Esophagus squamous epithelium (tissue), 4 donors: ENCODE data around the gene LMO2.

Experiments used
- CTCF ChIP-seq, 6 experiments: fragments of 450-650 bp in 4 of 6; fragments of 200-600 bp in 2 of 6; sonication (generic) in 2 of 6; IDR thresholded peaks; one replicate each; pipeline ENCODE4 v1.5.1; 2016 to 2019; ENCODE audit warnings: antibody characterized with exemption in 6 of 6, mild to moderate bottlenecking in 4 of 6, moderate library complexity in 4 of 6
- POLR2A ChIP-seq, 4 donors: fragments of 450-650 bp; IDR thresholded peaks; one replicate each; pipeline ENCODE4 v1.6.1; 2017; ENCODE audit warnings: antibody characterized with exemption in 4 of 4, mild to moderate bottlenecking in 4 of 4, moderate library complexity in 3 of 4

DNA sequence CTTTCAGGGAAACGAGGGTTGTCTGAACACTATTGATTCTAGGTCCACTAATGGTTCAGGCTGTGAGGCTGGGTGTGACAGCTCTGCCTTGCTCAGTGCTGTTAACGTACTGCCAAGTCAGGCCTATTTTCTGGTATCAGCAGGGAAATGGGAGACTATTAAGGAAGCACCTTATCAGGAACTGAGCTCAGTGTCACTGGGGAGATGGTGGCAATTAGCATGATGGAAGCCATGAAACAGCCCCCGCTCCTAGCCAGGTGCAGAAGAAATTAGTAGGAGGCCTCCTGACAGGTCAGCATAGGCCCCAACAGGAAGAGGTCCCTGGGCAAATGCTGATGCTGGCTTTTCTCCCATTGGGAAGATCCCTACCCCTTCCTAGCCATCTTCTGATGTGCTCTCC lies 42.6 kb upstream of the LMO2 start:
- TF ChIP-seq CTCF (IDR thresholded peaks at IDR 0.05) (no peak), POLR2A (IDR thresholded peaks at IDR 0.05) (no peak)
